ENCODE data around the gene ERCC8.

DNA sequence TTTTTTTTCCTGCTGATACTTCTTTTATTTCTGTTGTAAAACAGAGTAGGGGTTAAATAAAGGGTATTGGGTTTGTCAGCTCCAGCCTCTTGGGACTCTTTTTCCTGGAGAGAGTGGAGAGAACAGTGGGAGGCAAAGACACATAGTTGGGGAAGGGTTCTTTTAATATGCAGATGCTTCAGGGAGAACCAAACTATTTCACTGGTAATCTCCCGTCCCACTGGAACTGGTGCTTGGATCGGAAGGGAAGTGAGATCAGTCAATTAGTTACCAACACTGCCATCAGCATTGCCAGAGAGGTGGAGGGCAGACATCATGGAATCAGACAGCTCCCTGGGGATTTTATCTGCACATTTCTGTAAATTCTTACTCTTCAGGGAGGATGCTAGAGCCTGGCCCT, 53.2 kb downstream of the ERCC8 start:
- TF ChIP-seq, protein P1, sequence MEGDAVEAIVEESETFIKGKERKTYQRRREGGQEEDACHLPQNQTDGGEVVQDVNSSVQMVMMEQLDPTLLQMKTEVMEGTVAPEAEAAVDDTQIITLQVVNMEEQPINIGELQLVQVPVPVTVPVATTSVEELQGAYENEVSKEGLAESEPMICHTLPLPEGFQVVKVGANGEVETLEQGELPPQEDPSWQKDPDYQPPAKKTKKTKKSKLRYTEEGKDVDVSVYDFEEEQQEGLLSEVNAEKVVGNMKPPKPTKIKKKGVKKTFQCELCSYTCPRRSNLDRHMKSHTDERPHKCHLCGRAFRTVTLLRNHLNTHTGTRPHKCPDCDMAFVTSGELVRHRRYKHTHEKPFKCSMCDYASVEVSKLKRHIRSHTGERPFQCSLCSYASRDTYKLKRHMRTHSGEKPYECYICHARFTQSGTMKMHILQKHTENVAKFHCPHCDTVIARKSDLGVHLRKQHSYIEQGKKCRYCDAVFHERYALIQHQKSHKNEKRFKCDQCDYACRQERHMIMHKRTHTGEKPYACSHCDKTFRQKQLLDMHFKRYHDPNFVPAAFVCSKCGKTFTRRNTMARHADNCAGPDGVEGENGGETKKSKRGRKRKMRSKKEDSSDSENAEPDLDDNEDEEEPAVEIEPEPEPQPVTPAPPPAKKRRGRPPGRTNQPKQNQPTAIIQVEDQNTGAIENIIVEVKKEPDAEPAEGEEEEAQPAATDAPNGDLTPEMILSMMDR (conservative IDR thresholded peaks at IDR 0.05), result no peak
- no peak for TF ChIP-seq EZH2 (IDR thresholded peaks at IDR 0.05; ENCODE audit: low read depth)
